GM21360 (cell line): ENCODE results near the gene AKAP6.

ENCODE experiments used
- ATAC-seq: cut with Tn5 transposase; IDR thresholded peaks from one replicate; pipeline ENCODE4 v1.9.1; 2021; ENCODE audit warnings: mild to moderate bottlenecking, moderate library complexity; ENCODE audit not compliant: unreplicated experiment

Gene AKAP6

GRCh38 chr14:32607399-32607798, 278.3 kb downstream of the AKAP6 start:
- no peak for ATAC-seq

GRCh38 chr14:32608857-32609256, 279.8 kb downstream of the AKAP6 start:
- ATAC-seq: no peak

GRCh38 chr14:32609388-32609787, 280.3 kb downstream of the AKAP6 start:
- ATAC-seq: no peak

DNA sequence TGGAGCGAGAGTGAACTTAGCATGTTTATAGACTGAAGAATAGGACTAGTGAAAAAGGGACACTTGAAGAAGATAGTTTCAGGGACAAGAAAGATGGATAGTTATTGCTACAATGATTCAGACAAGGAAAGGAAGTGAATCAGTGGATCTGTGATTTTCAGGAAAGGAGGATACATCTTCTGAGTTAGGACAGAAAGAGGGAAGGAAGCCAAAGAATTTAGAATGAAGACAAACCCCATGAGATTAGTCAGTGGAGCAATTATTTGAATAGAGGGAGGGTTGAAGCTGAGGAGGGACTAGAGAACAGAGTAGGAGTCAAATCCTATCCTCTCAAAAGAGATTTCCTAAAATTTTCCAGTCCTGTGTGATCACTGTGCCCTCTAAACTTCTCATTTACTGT, 282.7 kb downstream of the AKAP6 start:
- no peak for ATAC-seq

GRCh38 chr14:32618991-32619390, 289.9 kb downstream of the AKAP6 start:
- no peak for ATAC-seq

GRCh38 chr14:32620303-32620702, 291.2 kb downstream of the AKAP6 start:
- ATAC-seq: no peak

DNA sequence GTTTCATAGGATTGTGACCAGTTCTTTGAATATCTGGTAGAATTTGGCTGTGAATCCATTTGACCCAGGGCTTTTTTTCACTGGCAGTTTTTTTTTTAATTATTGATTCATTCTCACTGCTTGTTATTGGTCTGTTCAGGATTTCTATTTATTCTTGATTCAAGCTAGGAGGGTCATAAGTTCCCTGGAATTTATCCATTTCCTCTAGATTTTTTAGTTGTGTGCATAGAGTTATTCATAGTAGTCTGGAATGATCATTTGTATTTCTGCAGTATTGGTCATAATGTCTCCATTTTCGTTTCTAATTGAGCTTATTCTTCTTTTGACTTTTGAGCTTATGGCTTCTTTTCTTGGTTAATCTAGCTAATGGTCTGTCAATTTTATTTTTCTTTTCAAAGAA, 291.6 kb downstream of the AKAP6 start:
- no peak for ATAC-seq

DNA sequence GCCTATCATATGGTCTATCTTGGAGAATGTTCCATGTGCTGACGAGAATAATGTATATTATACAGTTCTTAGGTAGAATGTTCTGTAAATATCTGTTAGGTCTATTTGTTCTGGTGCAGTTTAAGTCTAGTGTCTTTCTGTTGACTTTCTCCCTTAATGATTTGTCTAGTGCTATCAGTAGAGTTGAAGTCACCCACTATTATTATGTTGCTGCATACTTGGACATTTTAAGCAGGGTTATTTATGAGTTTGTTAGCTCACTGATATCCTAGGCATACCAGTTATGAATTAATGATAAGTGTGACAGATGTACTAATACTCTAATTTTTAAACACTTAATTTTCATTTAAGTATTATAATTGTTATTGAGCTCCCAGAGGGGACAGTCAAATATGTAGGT, 292.5 kb downstream of the AKAP6 start:
- no peak for ATAC-seq

DNA sequence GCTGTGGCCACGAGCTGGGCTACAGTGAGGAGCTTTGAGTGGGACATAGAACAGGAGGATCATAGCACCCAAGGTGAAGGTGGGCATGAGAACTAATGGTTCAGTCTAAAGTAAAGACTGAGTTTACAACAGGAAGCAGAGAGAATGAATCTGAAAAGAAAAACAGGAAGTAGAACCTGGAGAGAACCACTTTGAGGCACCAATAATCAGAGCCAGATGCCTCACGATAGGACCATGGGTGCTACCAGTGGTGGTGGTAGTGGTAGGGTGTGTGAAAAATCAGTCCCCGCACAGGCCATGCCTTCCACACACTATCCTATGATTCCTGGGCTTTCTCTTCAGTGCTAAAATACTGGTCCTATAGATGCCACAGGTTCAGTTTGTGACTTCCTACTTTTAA, 293.6 kb downstream of the AKAP6 start:
- no peak for ATAC-seq

DNA sequence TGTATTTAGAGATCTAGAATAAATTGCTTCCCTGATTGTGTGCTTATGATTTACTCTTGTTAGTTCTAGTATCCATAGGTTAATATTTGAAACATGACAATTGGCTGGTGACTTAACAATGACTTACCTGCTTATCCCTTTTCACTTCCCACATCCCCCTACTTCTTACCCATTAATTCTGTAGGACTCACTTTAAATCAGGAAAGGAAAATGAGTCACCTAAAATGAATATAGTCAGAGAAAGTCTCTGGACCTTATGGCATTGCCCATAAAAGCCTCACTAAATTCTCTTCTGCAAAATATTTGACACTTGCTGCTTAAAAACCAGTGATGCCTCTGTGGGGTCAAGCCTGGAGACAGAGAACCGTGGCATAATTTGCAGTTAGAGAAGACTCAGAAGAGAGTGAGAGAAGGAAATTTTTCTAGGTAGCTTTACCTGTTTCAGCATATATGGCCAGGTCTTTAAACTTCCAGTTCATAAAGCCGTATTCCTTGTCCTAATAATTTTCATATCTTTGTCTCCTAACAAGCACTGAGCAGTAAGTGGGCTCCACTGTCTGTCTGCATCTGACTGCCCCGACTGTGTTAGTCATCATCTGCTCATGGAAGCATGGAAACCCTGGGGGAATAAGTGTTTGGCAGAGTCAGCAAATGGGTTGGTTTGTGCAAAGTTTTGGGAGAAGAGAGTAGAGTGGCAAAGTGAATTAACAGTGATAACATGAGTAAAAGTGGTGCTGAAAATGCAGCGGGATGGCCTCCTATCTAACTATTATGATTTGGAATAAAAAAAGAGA, 294.4 kb downstream of the AKAP6 start:
- no peak for ATAC-seq

- ATAC-seq: no peak
Measured at GRCh38 chr14:32625211-32625610, 296.1 kb downstream of the AKAP6 start.

GRCh38 chr14:32627545-32628298, 298.6 kb downstream of the AKAP6 start:
- ATAC-seq: no peak

DNA sequence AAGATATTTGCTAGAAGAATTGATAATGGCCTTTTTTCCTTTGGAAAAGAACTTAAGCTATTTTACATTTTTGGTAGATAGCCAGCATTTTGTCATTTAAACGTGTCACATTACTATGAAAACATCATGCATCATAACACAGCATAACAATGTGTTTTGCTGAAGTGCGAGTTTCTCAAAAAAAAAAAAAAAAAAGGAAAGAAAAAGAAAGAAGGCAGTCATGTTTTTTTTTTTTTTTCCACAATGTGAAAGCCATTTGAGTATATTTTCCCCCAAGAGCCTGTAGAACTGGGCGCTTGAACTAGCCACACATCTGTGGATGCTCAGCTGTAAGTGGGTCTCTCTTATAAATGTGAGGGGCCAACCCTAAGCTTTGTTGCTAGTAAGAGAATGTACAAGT, 300.1 kb downstream of the AKAP6 start:
- no peak for ATAC-seq

DNA sequence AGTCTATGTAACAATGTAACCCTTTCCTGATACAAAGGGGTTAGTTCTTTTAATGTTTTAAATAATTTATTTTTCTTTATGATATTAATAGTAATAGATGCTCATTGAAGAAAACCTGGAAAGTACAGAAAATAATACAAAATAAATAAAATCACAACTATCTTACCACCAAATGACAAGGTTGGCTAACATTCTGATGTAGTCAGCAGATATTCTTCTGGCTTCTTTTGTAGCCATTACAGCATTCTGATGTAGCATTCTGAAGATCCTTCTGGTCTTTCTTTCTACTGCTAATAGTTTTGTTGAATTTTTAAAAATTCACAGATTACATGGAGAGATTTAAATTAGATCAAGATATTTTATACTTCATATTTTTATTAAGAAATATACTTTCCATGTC, 301.6 kb downstream of the AKAP6 start:
- no peak for ATAC-seq

GRCh38 chr14:32633224-32633859, 304.2 kb downstream of the AKAP6 start:
- no peak for ATAC-seq

GRCh38 chr14:32633930-32634329, 304.8 kb downstream of the AKAP6 start:
- ATAC-seq: no peak

DNA sequence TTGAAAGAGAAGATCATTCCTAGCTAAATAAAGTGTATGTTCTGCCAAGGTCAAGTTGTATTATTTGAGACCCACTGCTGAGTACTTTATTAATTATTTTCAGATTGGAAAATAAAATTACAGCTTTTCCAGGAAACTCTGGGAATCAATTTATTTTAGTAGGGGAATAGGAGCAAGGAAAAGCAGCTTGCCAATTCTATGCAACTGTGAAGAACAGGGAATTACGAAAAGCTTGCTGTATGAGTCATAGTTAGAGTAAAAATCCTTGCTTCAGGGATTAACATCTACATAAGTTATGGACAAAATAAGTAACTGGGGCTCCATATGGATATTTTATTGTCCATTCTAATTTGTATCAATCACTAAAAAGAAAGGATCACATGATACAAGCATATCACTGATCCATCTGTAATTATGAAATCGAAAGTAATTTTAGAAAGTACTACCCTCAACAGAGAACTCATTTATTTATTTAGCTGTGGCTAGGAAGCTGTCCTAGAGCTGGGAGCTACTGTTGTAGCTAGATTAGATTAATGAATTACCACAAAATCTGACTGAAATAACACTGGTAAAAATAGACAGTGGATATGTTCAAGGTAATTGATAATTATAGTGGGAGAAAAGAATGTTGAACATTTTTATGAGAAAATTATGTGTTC, 306.1 kb downstream of the AKAP6 start:
- ATAC-seq: no peak

DNA sequence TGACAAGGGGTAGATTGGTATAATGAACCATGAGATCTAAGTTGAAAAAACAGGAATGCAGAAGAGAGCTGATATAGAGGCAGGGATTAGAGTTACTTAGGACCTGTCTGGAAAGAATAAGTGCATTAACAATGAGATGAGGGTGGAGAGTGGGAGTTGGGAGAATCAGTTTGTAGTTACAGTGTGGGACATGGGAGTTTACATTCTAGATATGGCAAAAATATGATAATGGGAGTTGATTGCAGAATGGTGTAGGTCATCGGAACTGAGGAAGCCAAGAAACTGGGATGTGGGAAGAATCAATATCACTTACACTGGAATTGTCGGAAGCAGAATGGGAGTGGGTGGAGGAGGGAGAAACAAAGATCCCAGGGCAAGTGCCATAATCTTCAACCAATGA, 308.5 kb downstream of the AKAP6 start:
- ATAC-seq: no peak

DNA sequence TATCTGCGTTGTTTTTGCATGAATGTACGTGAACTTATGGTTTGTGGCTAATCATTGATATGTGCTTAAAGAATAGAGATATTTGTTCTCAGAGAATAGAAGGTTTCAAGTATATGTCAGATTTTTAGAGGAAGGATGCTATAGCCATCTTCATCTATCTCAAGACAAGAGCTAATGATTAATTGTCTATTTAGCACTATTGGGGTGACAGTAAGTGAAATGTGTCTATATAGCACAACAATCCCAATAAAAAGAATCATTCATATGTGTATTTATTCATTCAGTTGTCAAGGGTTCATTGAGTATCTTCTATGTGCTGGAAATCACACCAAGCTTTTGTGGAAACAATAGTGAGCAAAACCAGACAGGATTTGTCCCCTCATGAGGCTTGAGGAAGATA, 310.1 kb downstream of the AKAP6 start:
- ATAC-seq: no peak

GRCh38 chr14:32645551-32645950, 316.5 kb downstream of the AKAP6 start:
- ATAC-seq: no peak

DNA sequence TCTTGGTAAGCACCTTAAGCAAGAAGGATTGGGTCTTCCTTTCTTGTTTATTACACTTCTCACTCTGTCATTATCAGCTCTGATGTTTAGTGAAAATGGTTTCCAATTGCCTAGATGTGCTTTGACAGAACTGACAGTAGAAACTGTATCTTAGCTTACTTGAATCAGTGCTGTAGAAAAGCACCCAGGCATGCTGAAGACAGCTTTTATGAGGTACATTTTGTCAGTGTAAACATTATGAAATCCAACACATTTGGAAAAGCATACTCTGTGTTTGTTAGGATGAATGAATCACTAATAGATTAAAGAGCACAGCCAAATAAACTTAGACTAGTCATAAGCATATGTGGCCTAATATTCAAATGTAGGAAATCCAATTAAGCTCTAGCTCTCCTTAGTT, 319.3 kb downstream of the AKAP6 start:
- ATAC-seq: no peak
